C4-2B (cell line): ENCODE results near the gene LRRTM4.
"Not testable (repeated sequence)": the region's sequence is repeated elsewhere in the genome, so short reads cannot be mapped to it uniquely, and the experiment has no call there.

Source experiments
- H3K27ac ChIP-seq: fragments of 450-650 bp; 2 replicates; pipeline ENCODE4 v1.5.1; 2017
- CTCF ChIP-seq: fragments of 450-650 bp; conservative IDR thresholded peaks from 2 replicates; pipeline ENCODE4 v1.5.1; 2017; ENCODE audit warnings: mild to moderate bottlenecking
- ZFX ChIP-seq: fragments of 450-650 bp; IDR thresholded peaks from 2 replicates; pipeline ENCODE4 v1.6.1; 2017

The LRRTM4 gene

GRCh38 chr2:76713312-76713711, 808.9 kb downstream of the LRRTM4 start:
- no peak overlapping the region for H3K27ac ChIP-seq
- TF ChIP-seq ZFX (no peak), CTCF (no peak)

- no peak overlapping the region for H3K27ac ChIP-seq
- TF ChIP-seq CTCF (no peak), ZFX (no peak)
Measured at GRCh38 chr2:76711490-76711889, 810.7 kb downstream of the LRRTM4 start.

- H3K27ac ChIP-seq, result no peak overlapping the region
- TF ChIP-seq ZFX (no peak), CTCF (no peak)
Measured at GRCh38 chr2:76700894-76701293, 821.3 kb downstream of the LRRTM4 start.

- not testable (repeated sequence) for H3K27ac ChIP-seq
Measured at GRCh38 chr2:76697998-76698713, 824.0 kb downstream of the LRRTM4 start.
